ENCODE results near the gene TINAGL1.

Gene TINAGL1

DNA sequence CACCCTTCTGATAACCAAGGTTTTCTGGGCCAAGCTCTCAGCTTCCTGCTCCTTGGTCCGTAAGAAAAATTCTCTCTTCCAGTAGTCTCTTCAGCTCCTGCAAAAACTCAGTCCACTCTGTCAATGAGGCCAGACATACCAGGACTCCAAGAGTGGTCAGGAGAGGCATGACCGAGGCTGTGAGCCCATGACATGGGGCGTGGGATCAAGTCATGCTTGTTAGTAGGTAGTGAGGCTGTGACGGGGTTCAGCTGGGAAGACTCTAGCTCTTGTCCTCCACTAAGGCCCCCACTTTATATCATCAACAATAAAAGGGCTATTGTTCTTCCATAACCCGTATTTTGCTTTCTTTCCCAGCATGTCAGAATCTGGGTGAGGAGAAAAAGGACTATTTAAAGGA, 31.0 kb downstream of the TINAGL1 start:
- no peak for DNase-seq (ENCODE audit: low read depth)

DNA sequence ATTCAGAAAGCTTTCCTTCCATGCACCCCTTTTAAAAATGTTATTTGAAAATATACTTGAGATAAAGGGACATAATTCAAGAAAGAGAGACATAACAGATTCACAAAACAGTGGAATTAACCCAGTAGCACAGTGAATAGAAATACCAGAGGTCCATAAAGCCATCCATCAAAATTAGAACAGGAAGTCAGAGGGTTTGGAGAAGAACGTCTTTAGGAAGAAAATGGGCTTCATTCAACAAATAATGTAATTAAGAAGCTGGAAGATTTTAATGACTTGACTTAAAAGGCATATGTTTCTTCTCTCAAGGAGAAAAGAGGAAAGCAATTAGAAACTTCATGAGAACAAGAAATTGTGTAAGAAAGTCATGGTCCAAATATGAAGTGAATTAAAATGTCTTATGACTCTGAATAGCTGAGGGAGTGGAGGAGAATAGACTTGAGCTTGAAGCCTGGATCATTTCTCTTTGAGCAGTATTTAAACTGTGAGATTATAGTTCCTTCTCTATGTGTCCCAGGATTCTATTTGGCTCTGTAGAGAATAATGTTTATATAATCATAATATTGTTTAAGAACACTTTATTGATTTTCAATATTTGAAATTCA, 33.3 kb downstream of the TINAGL1 start:
- DNase-seq (ENCODE audit: low read depth): no peak

DNA sequence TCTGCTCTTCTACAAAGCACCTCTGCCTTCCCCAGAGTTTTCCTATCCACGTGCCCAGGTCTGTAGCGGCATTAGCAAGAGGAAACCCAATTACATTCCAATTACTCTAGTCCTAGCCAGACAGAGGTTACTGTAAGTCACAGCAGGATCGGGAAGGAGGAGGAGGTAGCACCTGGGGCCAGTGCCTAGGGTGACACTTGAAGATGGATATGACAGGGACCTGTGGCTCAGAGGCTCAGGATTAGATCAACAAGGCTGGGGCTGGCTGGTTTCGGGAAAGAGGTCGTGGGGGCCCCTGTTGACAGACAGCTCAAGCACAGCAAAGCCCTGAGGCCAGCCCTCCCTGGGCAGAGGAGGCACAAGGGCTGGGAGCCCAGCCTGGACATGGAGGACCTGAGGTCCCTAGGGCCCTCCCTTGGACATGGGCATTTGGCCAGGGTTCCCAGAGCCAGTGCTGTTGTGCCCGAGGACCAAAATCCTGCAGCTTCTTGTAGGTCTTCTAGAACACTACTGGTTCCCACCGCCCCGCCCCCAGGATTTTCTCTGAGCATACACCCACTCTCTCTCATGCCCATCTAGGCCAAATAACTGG, 38.2 kb downstream of the TINAGL1 start:
- no peak for DNase-seq (ENCODE audit: low read depth)

DNA sequence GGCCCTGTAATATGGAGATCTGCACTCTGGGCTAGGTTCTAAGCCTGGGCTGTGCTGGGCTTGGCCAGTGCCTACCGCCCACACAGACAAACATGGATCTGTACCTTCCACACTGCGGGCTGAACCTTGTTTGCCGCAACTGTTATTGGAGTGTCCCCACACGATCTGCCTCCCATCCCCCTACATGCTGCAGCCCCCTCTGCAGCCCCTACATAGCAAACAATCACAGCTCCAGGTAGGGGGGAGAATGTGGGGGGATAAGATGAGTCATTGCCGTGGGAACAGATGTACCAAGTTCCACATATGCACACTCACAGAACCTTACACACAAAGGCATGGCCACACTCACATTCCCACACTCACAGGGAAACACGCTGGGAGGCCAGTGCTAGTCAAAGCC, 39.1 kb downstream of the TINAGL1 start:
- no peak for DNase-seq (ENCODE audit: low read depth)

DNA sequence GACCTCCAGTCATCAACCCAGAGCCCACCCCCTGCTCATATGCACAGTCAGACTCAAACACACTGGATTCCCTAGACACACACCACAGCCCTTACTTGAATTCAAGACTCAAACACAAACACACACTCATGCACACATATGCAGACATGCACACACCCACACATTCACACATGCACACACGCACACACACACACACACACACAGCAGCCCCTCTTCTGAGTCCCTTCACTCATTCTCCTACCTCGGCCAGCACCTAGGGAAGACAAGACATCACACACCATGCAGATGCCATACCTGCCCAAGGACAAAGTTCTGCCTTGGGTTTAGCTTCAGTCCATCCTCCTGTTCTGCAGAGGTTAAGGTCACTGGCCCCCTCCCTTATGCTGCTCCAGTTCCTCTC, 39.6 kb downstream of the TINAGL1 start:
- DNase-seq (ENCODE audit: low read depth): no peak

DNA sequence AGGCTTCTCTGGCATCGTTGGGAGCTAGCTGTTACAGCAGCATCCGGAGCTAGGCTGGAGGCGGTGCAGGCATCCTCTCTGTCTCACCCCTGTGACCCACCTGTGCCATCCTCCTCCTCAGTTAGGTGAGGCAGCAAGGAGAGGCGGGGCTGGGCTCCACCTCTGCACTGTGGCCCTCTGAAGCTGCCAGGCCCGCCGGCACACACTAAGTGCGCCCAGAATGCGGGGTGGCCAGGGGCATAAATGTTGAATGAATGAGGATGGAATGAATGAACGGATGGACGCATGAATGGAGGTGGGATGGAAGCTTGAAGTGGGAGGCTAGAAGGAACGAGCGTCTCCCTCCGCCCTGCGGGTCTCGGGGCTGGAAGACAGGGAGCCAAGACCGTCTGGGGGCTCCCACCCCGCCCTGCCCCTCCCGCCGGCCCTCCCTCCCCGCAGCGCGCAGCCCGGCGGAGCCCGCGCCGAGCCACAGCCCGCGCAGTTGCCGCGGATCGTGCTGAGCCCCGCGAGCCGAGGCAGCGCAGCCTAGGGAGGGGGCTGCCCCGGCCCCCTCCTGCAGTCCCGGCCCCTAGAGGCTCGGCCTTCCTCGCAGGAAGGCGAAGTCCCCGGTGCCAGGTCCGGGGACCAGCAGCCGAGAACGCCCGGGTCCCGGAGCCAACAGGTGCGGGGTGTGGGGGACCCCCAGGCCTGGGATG, 41.1 kb downstream of the TINAGL1 start, which contains the start of gene HCRTR1:
Gene HCRTR1 (plus strand): TSS at position 472 of the 698 bp plus-strand sequence. CDS start 1,504 bp downstream, outside the sequence.
- no peak for DNase-seq (ENCODE audit: low read depth)

DNA sequence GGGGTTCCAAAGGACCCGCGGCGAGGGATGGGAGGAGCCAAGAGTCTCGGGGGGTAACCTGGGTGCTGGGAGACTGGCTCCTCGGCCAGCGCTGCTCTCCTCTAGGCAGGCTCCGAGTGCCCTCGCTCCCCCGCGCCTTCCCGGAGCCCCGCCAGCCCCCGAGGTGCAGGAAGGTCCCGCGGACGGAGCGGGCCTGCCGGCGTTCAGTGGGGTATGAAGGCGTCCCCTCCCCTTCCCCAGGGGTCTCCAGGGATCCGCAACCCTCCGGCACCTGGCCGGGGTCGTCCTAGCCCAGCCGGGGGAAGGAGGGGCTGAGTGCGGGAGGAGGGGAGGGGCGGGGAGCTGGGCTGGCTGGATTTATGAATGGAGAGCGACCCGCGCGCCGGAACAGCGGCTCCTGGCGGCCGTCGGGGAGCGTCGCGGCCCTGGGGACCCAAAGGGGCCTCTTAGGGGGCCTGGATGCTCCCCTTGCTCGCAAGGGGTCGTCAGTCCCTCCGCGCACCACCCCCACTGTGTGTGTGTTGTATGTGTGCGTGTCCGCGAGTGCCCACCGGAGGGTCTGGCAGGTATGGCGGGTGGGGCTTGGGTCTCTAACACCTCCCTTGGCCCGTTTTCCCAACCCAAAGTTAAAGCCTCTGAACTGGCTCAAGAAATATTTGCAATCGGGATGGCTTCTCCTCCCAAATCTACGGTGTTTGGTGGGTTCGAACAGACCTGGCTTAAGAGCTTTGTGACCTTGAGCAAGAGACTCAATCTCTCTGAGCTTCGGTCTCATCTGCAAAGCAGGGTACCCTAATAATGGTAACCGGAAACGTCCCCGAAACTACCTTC, 41.8 kb downstream of the TINAGL1 start:
- DNase-seq (ENCODE audit: low read depth): no peak

DNA sequence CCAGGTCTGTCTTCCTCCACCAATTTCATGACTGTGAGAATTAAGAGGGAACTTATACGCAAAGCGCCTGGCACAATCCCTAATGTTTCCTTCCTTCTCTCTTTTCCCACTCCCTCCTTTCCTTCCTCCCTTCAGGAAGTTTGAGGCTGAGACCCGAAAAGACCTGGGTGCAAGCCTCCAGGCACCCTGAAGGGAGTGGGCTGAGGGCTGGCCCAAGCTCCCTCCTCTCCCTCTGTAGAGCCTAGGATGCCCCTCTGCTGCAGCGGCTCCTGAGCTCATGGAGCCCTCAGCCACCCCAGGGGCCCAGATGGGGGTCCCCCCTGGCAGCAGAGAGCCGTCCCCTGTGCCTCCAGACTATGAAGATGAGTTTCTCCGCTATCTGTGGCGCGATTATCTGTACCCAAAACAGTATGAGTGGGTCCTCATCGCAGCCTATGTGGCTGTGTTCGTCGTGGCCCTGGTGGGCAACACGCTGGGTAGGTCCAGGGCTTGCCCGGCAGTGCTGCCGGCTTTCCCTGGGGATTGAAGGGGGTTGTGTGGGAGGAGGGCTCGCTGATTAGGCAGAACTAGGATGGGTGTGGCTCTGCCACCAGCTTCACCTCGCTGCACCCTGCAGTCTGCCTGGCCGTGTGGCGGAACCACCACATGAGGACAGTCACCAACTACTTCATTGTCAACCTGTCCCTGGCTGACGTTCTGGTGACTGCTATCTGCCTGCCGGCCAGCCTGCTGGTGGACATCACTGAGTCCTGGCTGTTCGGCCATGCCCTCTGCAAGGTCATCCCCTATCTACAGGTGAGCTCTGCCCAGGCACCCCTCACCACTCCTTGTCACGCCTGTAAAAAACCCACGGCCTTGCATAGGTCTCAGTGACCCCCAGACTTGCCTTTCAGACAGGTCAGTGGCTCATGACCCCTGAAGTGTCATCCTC, 42.9 kb downstream of the TINAGL1 start:
- no peak for DNase-seq (ENCODE audit: low read depth)

DNA sequence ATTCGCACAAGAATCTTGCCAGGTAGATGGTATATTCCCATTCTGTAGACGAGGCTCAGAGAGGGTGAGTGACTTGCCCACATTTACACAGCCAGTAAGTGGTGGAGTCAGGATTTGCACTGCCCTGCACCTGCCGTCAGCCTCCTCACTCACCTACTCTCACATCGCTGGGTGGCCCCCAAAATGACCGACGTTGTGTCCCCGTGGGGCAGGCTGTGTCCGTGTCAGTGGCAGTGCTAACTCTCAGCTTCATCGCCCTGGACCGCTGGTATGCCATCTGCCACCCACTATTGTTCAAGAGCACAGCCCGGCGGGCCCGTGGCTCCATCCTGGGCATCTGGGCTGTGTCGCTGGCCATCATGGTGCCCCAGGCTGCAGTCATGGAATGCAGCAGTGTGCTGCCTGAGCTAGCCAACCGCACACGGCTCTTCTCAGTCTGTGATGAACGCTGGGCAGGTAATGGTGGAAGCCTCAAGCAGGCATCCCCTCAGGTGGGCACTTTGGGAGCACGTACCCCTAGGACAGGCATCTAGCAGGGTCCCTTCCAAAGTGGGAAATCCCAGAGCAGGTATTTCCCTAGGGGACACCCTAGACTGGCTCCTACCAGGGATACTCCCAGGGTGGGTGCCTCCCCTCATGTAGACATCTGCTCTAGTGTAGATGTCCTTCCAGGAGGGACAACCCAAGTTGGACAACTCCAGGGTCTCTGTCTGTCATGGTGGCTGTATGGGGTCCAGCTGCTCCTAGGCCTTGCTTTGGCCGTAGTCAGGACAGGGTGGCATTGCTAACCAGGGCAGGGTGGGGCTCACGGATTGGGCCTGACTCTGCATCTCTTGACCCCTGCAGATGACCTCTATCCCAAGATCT, 44.5 kb downstream of the TINAGL1 start:
- DNase-seq (ENCODE audit: low read depth): no peak

DNA sequence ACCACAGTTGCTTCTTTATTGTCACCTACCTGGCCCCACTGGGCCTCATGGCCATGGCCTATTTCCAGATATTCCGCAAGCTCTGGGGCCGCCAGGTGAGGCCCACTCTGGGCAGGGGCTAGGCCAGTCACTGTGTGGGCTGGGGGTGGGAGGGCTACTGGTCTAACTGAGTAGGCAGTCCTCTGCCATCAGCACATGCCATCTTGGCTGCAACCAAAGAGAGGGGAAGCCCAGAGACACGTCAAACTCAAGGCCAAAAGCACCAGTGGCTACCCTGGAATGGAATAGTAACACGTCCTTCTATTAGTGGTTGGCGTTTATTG, 45.1 kb downstream of the TINAGL1 start:
- no peak for DNase-seq (ENCODE audit: low read depth)

DNA sequence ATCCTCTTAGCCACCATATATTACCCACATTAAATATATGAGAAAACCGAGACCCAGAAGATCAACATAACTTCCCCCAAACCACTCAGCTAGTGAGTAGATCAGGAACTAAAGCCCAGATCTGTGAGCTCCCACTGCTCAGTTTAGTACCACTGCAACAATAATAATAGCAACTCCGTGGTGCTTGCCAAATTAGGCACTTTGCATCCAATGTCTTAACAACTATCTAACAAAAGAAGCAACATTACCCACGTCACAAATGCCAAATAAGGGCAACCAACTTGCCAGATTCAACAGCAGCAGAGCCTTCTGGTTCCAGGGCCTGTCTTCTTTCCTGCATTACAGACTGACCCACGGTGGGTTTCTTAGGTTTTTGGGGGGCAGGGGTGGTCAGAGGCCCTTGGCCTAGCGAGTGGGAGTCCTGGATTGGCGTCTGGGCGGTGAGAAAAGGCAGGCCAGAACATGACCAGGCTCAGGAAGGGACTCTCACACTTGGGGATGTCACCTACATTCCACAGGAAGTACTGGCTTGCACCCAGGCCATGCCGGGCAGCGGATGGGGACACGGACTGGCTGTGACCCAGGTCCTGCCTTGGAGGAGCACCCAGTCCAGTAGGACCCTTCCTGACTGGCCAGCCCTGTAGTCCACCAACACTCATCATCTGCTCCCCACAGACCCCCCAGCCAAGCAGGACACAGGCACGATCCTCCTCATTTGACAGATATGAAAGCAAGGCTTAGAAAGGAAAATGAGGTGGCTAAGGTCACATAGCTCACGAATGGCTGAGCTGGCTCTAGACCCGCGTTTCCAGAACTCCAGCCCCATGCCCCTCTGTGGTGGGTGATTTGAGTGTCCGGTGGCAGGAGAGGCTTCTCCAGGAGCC, 45.8 kb downstream of the TINAGL1 start:
- no peak for DNase-seq (ENCODE audit: low read depth)

DNA sequence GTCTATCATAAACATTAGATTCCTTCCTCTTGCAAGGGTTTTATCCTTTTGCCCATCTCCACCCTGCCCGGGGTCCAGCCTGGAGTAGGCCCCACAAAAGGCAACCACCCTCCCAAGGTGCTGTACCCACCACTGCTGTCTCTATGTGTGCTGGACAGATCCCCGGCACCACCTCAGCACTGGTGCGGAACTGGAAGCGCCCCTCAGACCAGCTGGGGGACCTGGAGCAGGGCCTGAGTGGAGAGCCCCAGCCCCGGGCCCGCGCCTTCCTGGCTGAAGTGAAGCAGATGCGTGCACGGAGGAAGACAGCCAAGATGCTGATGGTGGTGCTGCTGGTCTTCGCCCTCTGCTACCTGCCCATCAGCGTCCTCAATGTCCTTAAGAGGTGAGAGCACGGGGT, 47.0 kb downstream of the TINAGL1 start:
- no peak for DNase-seq (ENCODE audit: low read depth)

DNA sequence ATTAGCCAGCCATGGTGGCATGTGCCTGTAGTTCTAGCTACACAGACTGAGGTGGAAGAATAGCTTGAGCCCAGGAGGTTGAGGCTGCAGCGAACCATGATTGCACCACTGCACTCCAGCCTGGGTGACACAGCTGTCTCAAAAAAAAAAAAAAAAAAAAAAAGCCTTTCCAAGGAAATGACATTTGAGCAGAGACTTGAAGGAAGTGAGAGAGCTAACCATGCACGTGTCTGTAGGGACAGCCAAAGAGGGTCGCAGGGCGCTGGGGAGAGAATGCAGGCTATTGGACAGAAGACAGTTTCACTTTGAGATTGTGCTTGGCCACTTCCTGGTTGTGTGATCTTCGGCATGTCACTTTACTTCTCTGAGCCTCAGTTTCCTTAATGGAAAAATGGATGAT, 48.0 kb downstream of the TINAGL1 start:
- DNase-seq (ENCODE audit: low read depth): no peak

DNA sequence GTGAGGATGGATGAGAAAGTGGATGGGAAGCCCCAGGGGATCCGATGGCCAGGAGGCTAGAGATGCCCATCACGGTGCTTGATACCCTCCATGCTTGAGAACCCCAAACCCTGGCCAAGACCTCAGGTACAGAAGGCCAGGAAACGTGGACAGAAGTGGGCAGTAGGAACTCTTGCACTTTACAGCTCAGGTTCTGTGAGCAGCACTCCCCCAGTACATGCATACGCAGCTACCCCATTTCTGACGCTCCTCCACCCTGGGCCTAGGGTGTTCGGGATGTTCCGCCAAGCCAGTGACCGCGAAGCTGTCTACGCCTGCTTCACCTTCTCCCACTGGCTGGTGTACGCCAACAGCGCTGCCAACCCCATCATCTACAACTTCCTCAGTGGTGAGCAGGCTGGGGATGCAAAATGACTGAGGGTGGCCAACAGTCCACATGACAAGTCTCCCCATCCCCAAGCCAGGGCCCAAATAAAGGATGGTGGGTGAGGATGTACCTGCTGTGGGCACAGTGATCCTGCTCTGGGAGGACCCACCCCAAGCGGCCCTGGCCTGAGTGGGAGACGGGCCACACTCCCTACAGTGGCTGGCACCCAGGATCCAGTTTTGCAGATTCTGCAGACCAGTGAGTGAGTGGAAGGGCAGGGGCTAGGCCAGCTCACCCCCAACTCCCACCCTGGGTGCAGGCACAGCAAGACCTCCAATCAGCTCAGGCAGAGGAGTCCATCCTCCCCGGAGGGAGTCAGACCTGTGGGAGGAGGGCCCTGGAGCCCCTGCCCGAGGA, 48.6 kb downstream of the TINAGL1 start:
- DNase-seq (ENCODE audit: low read depth): no peak

DNA sequence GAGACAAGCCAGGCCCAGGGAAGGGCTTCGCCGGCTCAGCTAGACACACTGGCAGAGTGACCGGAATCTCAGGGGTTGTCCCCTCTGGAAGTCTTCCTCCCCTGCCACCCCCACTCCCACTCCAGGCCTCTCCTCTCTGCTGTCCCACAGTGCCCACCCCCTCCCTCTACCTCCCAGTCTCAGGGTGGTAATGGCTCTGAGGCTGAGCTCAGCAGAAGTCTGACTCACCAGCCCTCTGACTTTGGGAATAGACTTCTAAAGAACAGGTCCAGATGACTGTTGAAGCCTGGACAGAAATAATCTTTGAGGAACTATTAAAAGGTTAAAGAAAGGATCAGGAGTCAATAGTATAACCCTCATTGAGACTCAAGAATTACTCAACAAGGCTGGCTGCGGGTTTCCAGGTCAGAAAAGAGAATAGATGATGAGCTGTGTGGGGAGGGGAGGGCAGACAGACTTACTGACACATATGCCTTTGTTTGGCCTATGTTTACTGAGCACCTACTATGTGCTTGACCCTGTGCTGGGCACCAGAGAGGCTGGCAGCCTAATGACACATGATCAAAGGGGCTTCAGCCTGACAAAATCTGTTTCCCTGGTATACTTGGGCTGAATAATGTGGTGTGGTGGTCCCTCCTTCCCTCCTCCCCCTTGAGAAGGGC, 49.4 kb downstream of the TINAGL1 start:
- DNase-seq (ENCODE audit: low read depth): no peak

DNA sequence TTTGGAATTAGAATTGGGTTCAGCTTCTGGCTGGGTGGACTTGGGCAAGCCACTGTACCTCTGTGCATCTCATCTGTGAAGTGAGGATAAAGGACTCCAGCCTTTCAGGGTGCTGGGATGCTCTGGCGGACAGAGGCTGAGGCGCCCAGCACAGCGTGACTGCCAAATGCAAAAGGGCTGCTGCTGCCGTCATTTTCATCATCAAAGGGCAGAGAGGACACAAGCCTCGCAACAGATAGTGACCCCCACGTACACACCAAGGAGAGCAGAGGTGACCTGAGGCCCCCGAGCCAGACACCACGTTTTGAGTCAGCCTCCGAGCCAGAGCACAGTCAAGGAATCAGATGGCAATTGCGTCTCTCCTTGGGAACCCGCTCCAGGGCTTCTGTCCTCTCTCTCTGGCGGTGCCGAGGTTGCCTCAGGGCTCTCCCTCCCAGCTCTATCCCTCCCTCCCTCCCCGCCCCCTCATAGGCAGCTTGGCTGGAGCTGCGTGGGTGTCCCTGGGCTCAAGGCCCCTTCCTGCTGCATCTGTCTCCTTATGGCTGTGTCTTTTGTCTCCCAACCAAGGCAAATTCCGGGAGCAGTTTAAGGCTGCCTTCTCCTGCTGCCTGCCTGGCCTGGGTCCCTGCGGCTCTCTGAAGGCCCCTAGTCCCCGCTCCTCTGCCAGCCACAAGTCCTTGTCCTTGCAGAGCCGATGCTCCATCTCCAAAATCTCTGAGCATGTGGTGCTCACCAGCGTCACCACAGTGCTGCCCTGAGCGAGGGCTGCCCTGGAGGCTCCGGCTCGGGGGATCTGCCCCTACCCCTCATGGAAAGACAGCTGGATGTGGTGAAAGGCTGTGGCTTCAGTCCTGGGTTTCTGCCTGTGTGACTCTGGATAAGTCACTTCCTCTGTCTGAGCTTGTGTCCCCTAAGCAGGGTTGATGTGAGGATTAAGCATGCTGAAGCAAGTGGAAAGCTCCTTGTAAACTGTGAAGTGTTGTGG, 50.2 kb downstream of the TINAGL1 start:
- DNase-seq (ENCODE audit: low read depth): no peak

DNA sequence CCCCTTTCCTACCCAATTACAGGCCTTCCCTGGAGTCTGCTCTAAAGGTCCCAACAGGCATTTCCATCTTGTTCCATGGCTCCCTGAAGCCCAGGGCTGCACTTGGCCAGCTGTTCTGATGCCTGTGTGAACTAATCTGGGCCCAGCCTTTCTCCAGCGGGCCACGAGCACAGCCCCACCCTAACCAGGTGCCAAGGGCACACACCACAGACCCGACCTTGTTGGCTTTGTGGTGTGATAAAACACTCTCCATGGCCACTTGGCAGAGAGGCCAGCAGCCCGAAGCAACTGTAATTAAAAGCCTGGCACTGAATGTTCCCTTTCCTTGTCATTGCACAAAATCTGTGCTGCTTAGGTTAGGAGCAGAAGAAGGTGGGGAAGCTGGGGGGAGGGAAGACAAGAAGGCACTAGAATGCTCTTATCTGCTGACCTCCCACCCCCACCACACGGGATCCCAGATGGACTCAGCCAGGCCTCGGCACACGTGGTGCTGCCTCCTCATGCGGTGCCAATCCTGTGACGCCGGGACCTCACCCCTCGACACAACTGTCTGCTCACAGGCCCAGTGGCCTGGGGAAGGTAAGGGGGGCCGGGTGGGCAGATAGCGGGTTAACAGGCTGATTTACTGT, 51.1 kb downstream of the TINAGL1 start:
- no peak for DNase-seq (ENCODE audit: low read depth)

All from GM04503 (cell line).